ENCODE measurements around the gene ZNF296. TPM values are rescaled to one million over a fixed set of nuclear protein-coding genes. Genes with fewer than 3 reads are reported as not detected.

The ZNF296 gene
- total RNA-seq, 2 donors from 2014 or later, result 0.87 to 2.9 TPM

DNA sequence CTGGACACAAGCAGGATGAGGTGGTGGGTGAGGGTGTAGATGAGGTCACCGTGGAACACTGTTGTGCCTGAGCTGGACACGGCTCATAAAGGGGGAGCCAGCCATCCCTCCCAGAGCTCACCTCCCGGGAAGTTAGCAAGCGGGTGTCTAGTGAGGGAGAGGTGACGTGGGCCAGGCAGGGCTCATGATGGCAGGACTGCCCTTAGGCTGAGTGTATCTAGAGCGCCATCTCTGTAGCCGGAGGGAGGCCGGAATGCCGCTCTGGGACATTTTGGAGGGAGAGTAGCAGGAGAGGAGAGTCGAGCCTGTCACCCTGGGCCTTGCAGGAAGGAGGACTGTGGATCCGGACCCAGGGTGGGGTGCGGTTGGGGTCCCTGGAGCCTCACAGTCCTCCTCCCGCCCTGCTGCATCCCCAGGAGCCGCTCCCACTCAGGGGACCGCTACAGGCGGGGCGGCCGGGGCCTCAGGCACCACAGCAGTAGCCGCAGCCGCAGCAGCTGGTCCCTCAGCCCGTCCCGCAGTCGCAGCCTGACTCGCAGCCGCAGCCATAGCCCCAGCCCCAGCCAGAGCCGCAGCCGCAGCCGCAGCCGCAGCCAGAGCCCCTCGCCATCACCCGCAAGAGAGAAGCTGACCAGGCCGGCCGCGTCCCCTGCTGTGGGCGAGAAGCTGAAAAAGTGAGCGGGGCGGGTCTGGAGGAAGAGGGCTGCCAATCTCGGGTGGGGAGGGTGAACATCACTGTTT is 9.2 kb downstream of the ZNF296 start:
- Histone ChIP-seq H3K36me3 (peaks cover 6 to 42% of the 10 kb centered on the region in 2 donors), H3K27ac (no peak overlapping the region), H3K4me3 (no peak overlapping the region), H3K4me1 (replicated peaks) (no peaks in the 10 kb centered on the region), H3K27me3 (replicated peaks; ENCODE audit: insufficient read depth) (no peaks in the 10 kb centered on the region), H3K9me3 (no peaks in the 10 kb centered on the region)
- DNase-seq (ENCODE audit: low spot score), result no peak
- intact Hi-C loops (cut with DNase I), result no loop called here
- TF ChIP-seq, protein P1, sequence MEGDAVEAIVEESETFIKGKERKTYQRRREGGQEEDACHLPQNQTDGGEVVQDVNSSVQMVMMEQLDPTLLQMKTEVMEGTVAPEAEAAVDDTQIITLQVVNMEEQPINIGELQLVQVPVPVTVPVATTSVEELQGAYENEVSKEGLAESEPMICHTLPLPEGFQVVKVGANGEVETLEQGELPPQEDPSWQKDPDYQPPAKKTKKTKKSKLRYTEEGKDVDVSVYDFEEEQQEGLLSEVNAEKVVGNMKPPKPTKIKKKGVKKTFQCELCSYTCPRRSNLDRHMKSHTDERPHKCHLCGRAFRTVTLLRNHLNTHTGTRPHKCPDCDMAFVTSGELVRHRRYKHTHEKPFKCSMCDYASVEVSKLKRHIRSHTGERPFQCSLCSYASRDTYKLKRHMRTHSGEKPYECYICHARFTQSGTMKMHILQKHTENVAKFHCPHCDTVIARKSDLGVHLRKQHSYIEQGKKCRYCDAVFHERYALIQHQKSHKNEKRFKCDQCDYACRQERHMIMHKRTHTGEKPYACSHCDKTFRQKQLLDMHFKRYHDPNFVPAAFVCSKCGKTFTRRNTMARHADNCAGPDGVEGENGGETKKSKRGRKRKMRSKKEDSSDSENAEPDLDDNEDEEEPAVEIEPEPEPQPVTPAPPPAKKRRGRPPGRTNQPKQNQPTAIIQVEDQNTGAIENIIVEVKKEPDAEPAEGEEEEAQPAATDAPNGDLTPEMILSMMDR (IDR thresholded peaks at IDR 0.05), result no peak
- no peak for TF ChIP-seq POLR2A (IDR thresholded peaks at IDR 0.05)
- TF ChIP-seq POLR2AphosphoS5 (IDR thresholded peaks at IDR 0.05), result no peak
- WGBS, result 91% methylated on average over 36 of the region's 38 CpGs

DNA sequence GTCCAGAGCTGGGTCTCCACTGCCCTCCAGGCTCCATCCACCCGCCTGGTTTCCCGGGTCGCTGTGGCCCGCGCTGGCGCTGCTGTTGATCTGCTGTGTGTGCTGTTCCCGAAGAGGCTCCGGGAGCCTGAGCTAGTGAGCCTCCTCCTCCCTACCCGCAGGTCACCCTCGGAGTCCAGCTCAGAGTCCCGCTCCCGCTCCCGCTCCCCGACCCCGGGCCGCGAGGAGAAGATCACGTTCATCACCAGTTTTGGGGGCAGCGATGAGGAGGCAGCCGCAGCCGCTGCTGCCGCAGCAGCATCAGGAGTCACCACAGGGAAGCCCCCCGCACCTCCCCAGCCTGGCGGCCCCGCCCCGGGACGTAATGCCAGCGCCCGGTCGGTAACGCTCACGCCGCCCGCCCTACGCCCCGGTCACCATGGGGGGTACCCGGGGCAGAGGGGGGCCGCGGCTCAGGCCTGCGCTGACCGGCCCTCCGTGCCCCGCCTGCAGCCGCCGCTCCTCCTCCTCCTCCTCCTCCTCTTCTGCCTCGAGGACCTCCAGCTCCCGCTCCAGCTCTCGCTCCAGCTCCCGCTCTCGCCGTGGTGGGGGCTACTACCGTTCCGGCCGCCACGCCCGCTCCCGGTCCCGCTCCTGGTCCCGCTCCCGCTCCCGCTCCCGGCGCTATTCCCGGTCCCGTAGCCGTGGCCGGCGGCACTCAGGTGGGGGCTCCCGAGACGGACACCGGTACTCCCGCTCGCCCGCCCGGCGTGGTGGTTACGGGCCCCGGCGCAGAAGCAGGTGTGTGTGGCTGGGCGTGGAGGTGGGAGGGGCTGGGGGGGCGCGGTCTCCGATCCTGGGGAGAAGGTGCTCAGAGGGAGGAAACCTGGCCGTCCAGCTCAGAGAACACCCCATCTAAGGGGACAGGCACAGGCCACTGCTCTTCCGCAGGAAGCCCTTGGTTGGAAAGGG is 12.2 kb downstream of the ZNF296 start:
- intact Hi-C loops (cut with DNase I), result no loop called here
- Histone ChIP-seq H3K36me3 (peaks cover 6 to 50% of the 10 kb centered on the region in 2 donors), H3K27me3 (replicated peaks; ENCODE audit: insufficient read depth) (no peaks in the 10 kb centered on the region), H3K4me3 (no peak overlapping the region), H3K27ac (no peak overlapping the region), H3K9me3 (no peaks in the 10 kb centered on the region), H3K4me1 (replicated peaks) (no peaks in the 10 kb centered on the region)
- no peak for DNase-seq (ENCODE audit: low spot score)
- 96% methylated on average over 82 of the region's 85 CpGs for WGBS
- TF ChIP-seq, protein P1 (IDR thresholded peaks at IDR 0.05), result no peak
- TF ChIP-seq POLR2AphosphoS5 (IDR thresholded peaks at IDR 0.05), result no peak
- no peak for TF ChIP-seq POLR2A (IDR thresholded peaks at IDR 0.05)

DNA sequence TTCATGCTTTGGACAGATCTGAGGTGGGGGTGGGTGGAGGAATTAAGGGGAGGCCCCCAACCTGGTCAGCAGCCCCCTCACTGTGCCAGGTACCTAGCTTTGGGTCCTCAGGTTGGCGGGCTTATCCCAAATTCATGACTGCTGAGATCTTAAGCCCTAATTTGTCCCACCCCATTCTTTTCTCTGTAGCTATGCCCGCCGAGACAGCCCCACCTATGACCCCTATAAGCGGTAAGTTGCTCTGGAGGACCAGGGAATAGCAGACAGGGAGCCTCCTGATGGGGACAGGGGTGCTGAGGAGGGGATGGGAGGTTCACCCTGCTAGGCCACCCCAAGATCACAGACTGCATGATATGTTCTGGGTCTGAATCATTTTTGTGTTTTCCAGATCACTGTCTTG is 14.3 kb downstream of the ZNF296 start:
- Histone ChIP-seq H3K4me3 (no peak overlapping the region), H3K4me1 (replicated peaks) (no peaks in the 10 kb centered on the region), H3K27me3 (replicated peaks; ENCODE audit: insufficient read depth) (no peaks in the 10 kb centered on the region), H3K27ac (no peak overlapping the region), H3K9me3 (no peaks in the 10 kb centered on the region), H3K36me3 (peaks cover 15 to 50% of the 10 kb centered on the region in 2 donors)
- intact Hi-C loops (cut with DNase I), result no loop called here
- WGBS, result 96% methylated on average over 4 of the region's 4 CpGs
- DNase-seq (ENCODE audit: low spot score), result no peak
- TF ChIP-seq, protein P1 (IDR thresholded peaks at IDR 0.05), result no peak
- TF ChIP-seq POLR2A (IDR thresholded peaks at IDR 0.05) (no peak), POLR2AphosphoS5 (IDR thresholded peaks at IDR 0.05) (no peak)

DNA sequence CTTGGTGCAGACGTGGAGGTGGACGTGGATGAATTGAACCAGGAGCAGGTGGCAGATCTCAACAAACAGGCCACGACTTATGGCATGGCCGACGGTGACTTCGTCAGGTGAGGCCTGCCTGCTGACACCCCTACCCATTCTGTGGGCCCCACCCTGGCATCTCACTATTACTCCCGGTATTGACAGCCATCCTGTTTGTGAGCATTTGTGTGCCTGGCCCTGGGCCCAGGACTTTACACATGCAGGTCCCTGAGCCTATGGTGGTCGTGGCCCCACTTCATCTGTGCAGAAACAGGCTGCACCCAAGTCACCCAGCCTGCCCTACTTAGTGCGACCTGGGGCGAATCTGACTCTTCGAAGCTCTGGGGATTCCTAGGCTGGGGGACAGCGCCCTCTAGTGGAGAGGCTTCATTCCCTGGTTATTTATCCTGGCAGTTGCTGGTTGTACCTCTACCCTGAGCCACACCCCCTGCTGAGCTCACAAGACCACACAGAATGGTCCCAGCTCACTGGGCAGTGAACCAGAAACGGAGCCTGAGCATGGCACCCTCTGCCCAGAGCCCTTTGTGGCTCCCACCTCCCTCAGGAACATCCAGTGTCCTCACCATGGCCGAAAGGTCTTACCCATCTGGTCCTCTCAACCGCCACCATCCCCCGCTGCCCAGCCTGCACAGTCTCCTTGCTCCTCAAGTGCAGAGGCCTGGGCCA is 16.9 kb downstream of the ZNF296 start:
- TF ChIP-seq POLR2A (IDR thresholded peaks at IDR 0.05) (no peak), POLR2AphosphoS5 (IDR thresholded peaks at IDR 0.05) (peak; percentile 38)
- TF ChIP-seq, protein P1 (IDR thresholded peaks at IDR 0.05), result peak; percentile 76 to 91 (median 85)
- no peaks in the 10 kb centered on the region for H3K4me1 ChIP-seq (replicated peaks)
- DNase-seq (ENCODE audit: low spot score), result peak; percentile 79
- H3K9me3 ChIP-seq, result no peaks in the 10 kb centered on the region
- WGBS, result 49% methylated on average over 16 of the region's 16 CpGs
- H3K27me3 ChIP-seq (replicated peaks; ENCODE audit: insufficient read depth), result no peaks in the 10 kb centered on the region
- intact Hi-C loops (cut with DNase I), result loop anchor here (10.0 kb wide), 1 partner anchor 155 kb away; the partner anchor contains the start of gene APOE
- H3K4me3 ChIP-seq, result no peak overlapping the region
- H3K27ac ChIP-seq, result no peak overlapping the region
- H3K36me3 ChIP-seq, result peaks cover 23 to 51% of the 10 kb centered on the region in 2 donors

Data from prostate gland (tissue), 2 donors.